Keratinocyte (primary cell): ENCODE data around the gene CACNA1B. TPM values are rescaled to one million over a fixed set of nuclear protein-coding genes. Genes with fewer than 3 reads are reported as not detected.

Experiments used
- DNase-seq: peaks from one replicate; pipeline ENCODE4 v3.0.0-alpha.2; 2011; ENCODE audit warnings: low read depth, missing footprints, low spot score
- FAIRE-seq: peaks from 2 replicates; lab custom pipeline; 2011; peaks lifted over from hg19 to GRCh38; lab: Jason Lieb, UNC
- H2AFZ ChIP-seq: 2 replicates; pipeline ENCODE4 v1.6.0; 2012; ENCODE audit warnings: low read length, control low read depth, inconsistent platforms; ENCODE audit not compliant: control insufficient read depth
- H3K27ac ChIP-seq: 2 replicates; pipeline ENCODE4 v1.5.1; 2011; ENCODE audit warnings: low read length; ENCODE audit not compliant: control insufficient read depth, insufficient read depth
- H3K27me3 ChIP-seq: 3 replicates; pipeline ENCODE4 v1.6.0; 2011; ENCODE audit warnings: low read length; ENCODE audit not compliant: control insufficient read depth, insufficient read depth; ENCODE audit errors: extremely low read depth
- H3K36me3 ChIP-seq, 2 experiments: 2 replicates in 1 of 2; 3 replicates in 1 of 2; pipeline ENCODE4 v1.5.1; 2011; ENCODE audit warnings: low read length in 2 of 2, mild to moderate bottlenecking in 1 of 2; ENCODE audit not compliant: control insufficient read depth in 2 of 2, insufficient read depth in 2 of 2; ENCODE audit errors: extremely low read depth in 1 of 2
- H3K4me1 ChIP-seq: 3 replicates; pipeline ENCODE4 v1.5.1; 2011; ENCODE audit warnings: low read length; ENCODE audit not compliant: control insufficient read depth, insufficient read depth; ENCODE audit errors: extremely low read depth
- H3K4me2 ChIP-seq: 3 replicates; pipeline ENCODE4 v1.6.0; 2011; ENCODE audit warnings: low read depth, low read length; ENCODE audit not compliant: control insufficient read depth, insufficient read depth; ENCODE audit errors: extremely low read depth
- H3K4me3 ChIP-seq, 3 experiments: fragments of 200-600 bp in 1 of 3; sonication (generic) in 1 of 3; 2 replicates in 2 of 3; 3 replicates in 1 of 3; pipeline ENCODE4 v1.5.1; 2011 to 2016; ENCODE audit warnings: low read length in 3 of 3, mild to moderate bottlenecking in 3 of 3, control low read depth in 2 of 3, inconsistent platforms in 1 of 3, low read depth in 1 of 3, mixed read lengths in 1 of 3, mixed run types in 1 of 3, moderate library complexity in 1 of 3; ENCODE audit not compliant: control insufficient read depth in 2 of 3, insufficient read depth in 2 of 3; ENCODE audit errors: extremely low read depth in 1 of 3
- H3K79me2 ChIP-seq: 2 replicates; pipeline ENCODE4 v1.6.0; 2012; ENCODE audit warnings: low read length; ENCODE audit not compliant: control insufficient read depth, insufficient read depth
- H3K9ac ChIP-seq: 3 replicates; pipeline ENCODE4 v1.6.0; 2011; ENCODE audit warnings: low read length; ENCODE audit not compliant: control insufficient read depth, insufficient read depth; ENCODE audit errors: extremely low read depth
- H3K9me1 ChIP-seq: 3 replicates; pipeline ENCODE4 v1.6.0; 2011; ENCODE audit warnings: low read length; ENCODE audit not compliant: control insufficient read depth, insufficient read depth; ENCODE audit errors: extremely low read depth
- H3K9me3 ChIP-seq: 2 replicates; pipeline ENCODE4 v1.5.1; 2012; ENCODE audit warnings: low read depth, low read length; ENCODE audit not compliant: control insufficient read depth
- H4K20me1 ChIP-seq: 3 replicates; pipeline ENCODE4 v1.6.0; 2011; ENCODE audit warnings: low read length; ENCODE audit not compliant: control insufficient read depth, insufficient read depth; ENCODE audit errors: extremely low read depth
- EZH2 ChIP-seq: IDR thresholded peaks from one replicate; pipeline ENCODE4 v1.6.1; 2012; ENCODE audit warnings: inconsistent platforms, mild to moderate bottlenecking, low read length, moderate library complexity
- dilution Hi-C: fragments of 300-500 bp; cut with MboI; formaldehyde crosslinking; loops from one replicate; pipeline ENCODE4 v1.7.0; 2020; ENCODE audit warnings: low sequenced_read_pairs; ENCODE audit not compliant: extremely low pct_ligation_motif_present
- polyA plus RNA-seq, 5 experiments: library from polyadenylated mRNA; depleted of rRNA in 3 of 5; stranded (reverse) in 3 of 5; stranded (forward) in 1 of 5; unstranded in 1 of 5; fragments of >200 nt; gene quantifications; 1 replicate in 1 of 5; 2 replicates in 3 of 5; 3 replicates in 1 of 5; pipeline versions ENCODE4 v1.2.1 to v1.2.3, GENCODE V29; 2011 to 2012; ENCODE audit warnings: missing spikeins in 2 of 5, low read depth in 1 of 5, low replicate concordance in 1 of 5
- TF ChIP-seq, protein P1 (sequence below), 3 experiments: IDR thresholded peaks in 1 of 3; conservative IDR thresholded peaks in 1 of 3; optimal IDR thresholded peaks in 1 of 3; 2 replicates in 2 of 3; 3 replicates in 1 of 3; pipeline versions ENCODE3 to v1.5.1; 2011; ENCODE audit warnings: low read length in 3 of 3, mild to moderate bottlenecking in 3 of 3, moderate library complexity in 2 of 3, control low read depth in 1 of 3, inconsistent platforms in 1 of 3; ENCODE audit not compliant: insufficient read depth in 2 of 3; ENCODE audit errors: extremely low read depth in 1 of 3

CACNA1B gene
- polyA plus RNA-seq, 1 donor (not counting 4 experiments of a cell fraction or from before 2014, with no cell fraction given), result 0.01 TPM

DNA sequence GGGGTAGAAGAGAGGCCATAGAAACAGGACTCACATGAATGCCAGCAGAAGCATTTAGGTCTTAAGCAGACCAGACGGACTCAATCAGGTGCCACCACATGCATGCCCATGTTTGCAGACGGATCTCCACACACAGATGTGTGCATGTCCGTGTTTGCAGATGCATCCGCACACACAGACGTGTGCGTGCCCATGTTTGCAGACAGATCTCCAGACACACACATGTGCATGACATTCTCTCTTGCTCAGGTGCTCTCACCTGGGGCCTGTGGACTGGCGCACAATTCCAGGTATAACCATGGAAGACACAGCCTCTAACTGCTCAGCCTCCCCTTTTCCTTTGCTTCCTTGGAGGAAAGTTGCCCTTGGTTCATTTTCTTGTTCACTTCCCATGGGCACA is 148.3 kb downstream of the CACNA1B start:
- no peaks in the 10 kb centered on the region for H4K20me1 ChIP-seq
- DNase-seq (no peak), FAIRE-seq (no peak)
- no peak overlapping the region for H3K9ac ChIP-seq
- H3K27ac ChIP-seq, result no peak overlapping the region
- H3K9me3 ChIP-seq, result no peaks in the 10 kb centered on the region
- H3K79me2 ChIP-seq, result no peaks in the 10 kb centered on the region
- no peak overlapping the region for H2AFZ ChIP-seq
- no peaks in the 10 kb centered on the region for H3K36me3 ChIP-seq
- no peaks in the 10 kb centered on the region for H3K4me1 ChIP-seq
- H3K4me2 ChIP-seq, result no peak overlapping the region
- dilution Hi-C loops, result no loop called here
- H3K9me1 ChIP-seq, result no peaks in the 10 kb centered on the region
- no peak for TF ChIP-seq EZH2
- TF ChIP-seq, protein P1, sequence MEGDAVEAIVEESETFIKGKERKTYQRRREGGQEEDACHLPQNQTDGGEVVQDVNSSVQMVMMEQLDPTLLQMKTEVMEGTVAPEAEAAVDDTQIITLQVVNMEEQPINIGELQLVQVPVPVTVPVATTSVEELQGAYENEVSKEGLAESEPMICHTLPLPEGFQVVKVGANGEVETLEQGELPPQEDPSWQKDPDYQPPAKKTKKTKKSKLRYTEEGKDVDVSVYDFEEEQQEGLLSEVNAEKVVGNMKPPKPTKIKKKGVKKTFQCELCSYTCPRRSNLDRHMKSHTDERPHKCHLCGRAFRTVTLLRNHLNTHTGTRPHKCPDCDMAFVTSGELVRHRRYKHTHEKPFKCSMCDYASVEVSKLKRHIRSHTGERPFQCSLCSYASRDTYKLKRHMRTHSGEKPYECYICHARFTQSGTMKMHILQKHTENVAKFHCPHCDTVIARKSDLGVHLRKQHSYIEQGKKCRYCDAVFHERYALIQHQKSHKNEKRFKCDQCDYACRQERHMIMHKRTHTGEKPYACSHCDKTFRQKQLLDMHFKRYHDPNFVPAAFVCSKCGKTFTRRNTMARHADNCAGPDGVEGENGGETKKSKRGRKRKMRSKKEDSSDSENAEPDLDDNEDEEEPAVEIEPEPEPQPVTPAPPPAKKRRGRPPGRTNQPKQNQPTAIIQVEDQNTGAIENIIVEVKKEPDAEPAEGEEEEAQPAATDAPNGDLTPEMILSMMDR (optimal IDR thresholded peaks at IDR 0.05 in 1 of 3, IDR thresholded peaks at IDR 0.05 in 1 of 3, conservative IDR thresholded peaks at IDR 0.05 in 1 of 3; ENCODE audit: extremely low read depth in 1 of 3, insufficient read depth in 2 of 3, low read length in 3 of 3), result no peak
- H3K27me3 ChIP-seq, result peaks cover 32% of the 10 kb centered on the region
- no peak overlapping the region for H3K4me3 ChIP-seq

DNA sequence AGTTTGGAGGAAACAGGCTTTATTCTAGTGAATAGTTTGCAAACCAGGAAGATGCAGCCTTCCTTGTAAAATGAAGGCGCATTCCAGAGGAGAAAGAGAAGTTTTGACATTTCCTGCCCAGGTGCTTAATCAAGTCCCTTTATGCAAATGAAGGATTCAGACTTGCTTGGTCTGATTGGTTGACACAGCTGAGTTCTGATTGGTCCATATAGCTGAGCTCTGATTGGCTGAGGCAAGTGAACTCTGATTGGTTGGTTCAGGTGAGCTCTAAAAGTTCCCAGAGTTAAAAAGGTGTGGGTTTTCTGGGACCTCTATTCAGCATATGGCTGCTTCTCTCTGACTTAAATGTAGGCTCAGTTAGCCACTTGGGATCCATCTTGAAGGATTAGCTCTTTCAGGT is 151.0 kb downstream of the CACNA1B start:
- Histone ChIP-seq H3K4me1 (no peaks in the 10 kb centered on the region), H2AFZ (no peak overlapping the region), H3K4me2 (no peak overlapping the region), H3K9me3 (no peaks in the 10 kb centered on the region), H3K79me2 (no peaks in the 10 kb centered on the region), H4K20me1 (no peaks in the 10 kb centered on the region), H3K27me3 (peaks cover 13% of the 10 kb centered on the region), H3K9ac (no peak overlapping the region), H3K27ac (no peak overlapping the region), H3K4me3 (no peak overlapping the region), H3K9me1 (no peaks in the 10 kb centered on the region), H3K36me3 (no peaks in the 10 kb centered on the region)
- TF ChIP-seq EZH2, result no peak
- TF ChIP-seq, protein P1 (optimal IDR thresholded peaks at IDR 0.05 in 1 of 3, IDR thresholded peaks at IDR 0.05 in 1 of 3, conservative IDR thresholded peaks at IDR 0.05 in 1 of 3; ENCODE audit: extremely low read depth in 1 of 3, insufficient read depth in 2 of 3, low read length in 3 of 3), result no peak
- FAIRE-seq, result no peak
- DNase-seq, result no peak
- dilution Hi-C loops, result no loop called here
